GM19372 (cell line): Measurements from ENCODE around the gene BCAP31.
"Not testable (repeated sequence)": the region's sequence is repeated elsewhere in the genome, so short reads cannot be mapped to it uniquely, and the experiment has no call there.

Experiments used
- ATAC-seq: cut with Tn5 transposase; IDR thresholded peaks from one replicate; pipeline ENCODE4 v1.9.1; 2021; ENCODE audit warnings: mild to moderate bottlenecking, low read depth, moderate library complexity; ENCODE audit not compliant: unreplicated experiment

Gene BCAP31

DNA sequence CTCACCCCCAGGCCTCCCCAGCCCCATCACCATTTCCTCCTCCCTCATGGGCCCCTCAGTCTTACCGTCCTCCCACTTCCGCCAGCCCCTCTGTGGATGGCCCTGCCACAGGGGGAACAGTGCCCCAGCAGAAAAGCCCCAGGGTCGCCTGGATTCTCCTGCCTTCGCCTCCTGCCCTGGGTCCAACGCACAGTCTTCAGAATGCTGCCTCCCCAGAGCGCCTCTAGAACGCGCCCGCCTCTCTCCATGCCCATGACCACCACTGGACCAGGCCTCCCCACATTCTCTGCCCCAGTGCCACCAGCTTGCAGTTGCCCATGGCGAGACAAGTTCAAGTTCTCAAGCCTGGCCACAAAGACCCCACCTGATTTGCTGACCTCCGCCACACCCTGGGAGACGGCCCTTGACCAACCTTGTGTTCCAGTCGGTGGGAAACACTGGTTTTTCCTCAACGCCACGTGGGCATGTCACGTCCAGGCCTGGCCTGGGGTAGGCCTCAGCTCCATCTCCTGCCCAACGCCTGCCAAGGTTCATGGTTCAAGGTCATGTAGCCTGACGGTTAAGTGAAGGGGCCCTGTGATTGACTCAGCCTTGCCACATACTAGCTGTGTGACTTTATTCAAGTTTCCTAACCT lies 39.2 kb upstream of the BCAP31 start:
- no peak for ATAC-seq

DNA sequence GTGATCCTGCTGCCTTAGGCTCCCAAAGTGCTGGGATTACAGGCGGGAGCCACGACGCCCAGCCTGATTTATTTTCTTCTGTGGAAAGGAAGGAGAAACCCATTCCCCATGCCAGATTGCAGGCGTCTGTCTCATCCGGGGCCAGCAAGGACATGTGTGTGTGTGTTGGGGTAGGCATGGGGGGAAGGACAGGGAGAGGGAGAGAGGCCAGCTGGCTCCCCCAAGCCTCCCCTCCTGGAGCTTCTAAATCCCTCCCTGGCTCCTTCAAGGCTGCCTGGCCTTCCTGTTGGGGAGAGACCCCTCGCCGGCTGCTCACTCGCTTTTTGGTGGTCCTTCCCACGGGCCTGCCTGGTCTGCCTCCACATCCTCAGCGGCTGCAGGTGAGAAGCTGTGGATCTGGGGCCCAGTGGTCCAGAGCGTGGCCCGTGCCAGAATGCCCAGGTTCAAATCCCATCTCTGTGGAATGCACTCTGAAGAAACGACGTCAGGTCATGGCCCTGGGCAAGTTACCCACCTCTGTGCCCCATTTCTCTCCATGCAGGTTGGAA lies 38.5 kb upstream of the BCAP31 start:
- ATAC-seq, result no peak

DNA sequence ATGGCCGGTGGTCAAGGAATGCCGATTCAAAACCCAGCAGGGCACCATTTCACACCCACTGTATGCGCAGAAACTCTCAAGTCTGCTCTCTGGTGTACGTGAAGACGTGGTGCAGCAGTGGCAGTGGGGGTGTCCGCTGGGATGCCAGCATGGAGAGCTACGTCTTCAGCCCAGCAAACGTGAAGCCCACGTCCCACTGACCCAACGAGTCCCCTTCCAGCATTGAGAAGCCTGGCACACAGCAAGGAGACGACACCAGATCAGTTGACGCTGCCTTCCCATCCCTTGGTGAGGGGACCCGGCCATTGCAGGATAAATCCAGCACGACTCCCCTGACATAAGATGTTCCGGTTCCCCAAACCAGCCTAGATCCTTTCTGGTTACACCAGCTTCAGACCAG lies 37.7 kb upstream of the BCAP31 start:
- ATAC-seq, result no peak

DNA sequence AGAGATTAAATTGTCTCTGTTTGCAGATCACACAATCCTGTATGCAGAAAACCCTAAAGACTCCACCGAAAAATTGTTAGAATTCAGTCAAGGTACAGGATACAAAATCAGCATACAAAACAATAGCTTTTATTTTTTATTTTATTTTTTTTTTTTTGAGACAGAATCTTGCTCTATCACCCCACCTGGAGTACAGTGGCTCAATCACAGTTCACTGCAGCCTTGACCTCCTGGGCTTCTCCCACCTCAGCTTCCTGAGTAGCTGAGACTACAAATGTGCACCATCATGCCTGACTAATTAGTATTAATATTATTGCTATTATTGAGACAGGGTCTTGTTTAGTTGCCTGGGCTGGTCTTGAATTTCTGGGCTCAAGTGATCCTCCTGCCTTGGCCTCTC lies 30.9 kb upstream of the BCAP31 start:
- no peak for ATAC-seq

DNA sequence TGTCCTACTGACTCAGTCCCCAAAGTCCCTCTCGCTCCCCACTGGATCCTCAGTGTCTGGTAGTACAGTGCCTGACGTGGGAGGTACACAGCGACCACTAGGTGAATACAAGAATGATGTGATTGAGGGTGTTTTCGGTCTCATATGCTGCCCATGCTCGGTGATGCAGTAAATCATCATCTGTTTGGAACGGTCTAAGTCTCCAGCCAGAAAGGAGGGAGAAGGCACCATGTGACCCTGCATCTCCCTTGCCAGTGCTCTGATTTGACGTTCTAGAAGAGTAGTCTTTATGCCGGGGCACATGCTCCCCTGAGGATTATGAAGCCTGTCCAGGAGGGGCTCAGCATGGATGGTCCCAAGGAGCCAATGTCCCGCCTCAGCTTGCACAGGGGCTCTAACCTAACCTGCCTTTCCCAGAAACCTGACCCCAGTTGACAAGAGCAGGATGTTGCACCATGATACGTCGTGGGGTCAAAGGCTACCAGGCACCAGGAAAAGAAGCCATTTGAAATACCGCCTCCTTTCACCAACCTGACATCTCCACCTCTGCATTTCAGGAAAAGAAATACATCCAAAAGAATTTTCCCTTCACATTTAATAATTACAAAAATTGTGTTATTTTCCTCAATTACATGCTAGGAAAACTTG lies 26.1 kb upstream of the BCAP31 start:
- no peak for ATAC-seq

DNA sequence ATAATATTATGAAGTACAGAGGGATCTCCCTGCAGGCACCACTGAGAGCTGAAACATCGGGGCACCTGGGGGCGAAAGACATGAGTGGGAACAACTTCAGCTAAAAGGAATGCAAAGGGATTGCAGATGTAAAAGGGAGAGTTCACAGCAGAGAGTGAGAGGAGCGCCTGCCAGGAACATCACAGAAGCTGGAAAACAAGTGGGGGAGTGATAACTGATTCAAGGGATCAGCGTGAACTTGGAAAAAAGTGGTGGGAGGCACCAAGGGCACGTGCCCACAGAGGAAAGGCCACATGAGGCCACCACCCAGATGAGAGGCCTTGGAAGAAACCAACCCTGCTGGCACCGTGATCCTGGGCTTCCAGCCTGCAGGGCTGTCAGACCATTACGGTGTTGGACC lies 24.8 kb upstream of the BCAP31 start:
- not testable (repeated sequence) for ATAC-seq

DNA sequence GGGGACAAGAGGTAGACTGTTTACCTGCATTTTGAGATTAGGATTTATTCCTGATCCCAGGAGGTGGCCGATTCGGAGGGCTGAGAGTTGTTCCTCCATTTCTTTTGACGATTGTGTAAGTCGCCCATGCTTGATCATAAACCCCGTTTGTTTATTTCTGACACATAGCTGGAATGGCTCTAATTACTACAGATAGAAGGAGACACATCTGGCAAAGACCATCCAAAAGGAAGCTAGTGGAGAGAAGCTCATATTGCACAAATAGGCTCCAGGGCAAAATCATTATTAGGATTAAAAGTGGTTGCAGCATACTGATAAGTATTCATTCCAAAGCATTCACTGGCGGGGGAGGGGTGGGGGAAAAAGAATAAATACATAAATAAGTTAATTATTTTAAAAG lies 22.8 kb upstream of the BCAP31 start:
- ATAC-seq, result not testable (repeated sequence)

DNA sequence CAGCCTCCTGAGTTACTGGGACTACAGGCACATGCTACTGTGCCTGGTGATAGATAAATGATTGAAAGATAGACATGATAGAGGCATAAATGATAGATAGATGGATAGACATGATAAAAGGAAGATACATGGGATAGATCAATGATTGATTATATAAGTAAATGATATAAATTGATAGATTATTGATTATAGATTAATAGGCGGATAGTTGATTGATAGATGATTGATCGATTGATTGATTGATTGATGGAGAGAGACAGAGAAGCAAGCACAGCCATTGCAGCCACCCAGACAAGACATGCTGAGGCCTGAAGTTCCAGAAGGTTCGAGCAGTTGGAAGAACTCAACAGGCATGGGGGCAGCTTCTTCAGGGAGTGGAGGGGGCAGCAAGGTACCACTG lies 22.2 kb upstream of the BCAP31 start:
- no peak for ATAC-seq

DNA sequence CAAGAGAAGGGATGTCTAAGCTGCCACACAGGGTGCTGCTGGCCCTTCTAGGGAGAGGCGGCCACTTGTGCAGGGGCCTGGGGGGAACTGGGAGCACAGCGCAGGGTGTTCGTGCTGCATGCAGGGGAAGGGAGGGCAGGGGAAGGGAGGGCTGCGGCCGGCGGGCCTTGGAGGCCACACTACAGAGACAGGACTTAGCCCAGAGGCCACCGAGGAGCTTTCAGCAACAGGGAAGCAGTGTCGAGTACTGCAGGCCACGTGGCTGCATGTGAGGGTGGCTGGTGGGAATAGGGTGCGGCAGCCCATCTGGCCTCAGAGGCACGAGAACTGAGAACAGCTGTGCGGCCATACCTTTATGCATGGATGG lies 20.9 kb upstream of the BCAP31 start:
- ATAC-seq, result not testable (repeated sequence)

DNA sequence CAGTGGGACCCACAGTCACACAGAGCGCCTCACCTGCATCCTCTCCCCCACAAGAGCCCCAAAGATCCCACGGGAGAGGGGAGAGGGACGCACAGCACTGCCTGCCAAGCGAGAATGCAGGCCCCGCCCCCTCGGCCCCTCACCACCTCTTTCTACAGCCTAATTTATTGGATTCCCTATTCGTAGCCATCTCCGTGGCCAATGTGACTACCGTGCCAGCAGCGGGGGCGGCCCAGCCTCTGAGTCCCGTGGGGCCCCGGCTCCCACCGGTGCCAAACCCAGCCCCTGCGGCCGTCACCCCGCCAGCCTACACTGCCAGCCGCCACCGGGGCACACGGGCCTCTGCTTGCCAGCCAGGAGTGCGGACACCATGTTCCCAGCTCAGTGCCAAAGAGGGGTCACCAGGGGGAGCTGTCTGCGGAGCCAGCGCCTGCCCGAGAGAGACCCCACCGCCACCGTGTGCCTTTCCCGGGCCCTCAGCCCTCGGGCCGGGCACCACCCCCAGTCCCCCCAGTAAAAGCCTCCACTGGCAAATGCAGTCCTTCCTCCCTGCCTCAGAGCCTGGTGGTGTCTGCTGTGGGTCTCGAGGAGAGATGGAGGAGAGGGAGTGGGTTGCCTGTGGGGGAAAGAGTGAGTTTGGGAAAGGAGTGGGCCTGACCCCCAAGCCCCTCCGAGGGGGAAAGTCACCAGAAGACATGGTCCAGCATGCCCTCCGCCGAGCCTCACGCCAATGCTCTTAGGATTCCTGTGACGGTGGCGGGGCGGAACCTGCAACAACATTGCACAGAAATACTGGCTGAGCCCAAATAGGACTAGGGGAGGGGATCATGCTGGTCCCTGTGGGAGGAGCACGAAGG lies 20.3 kb upstream of the BCAP31 start:
- no peak for ATAC-seq

DNA sequence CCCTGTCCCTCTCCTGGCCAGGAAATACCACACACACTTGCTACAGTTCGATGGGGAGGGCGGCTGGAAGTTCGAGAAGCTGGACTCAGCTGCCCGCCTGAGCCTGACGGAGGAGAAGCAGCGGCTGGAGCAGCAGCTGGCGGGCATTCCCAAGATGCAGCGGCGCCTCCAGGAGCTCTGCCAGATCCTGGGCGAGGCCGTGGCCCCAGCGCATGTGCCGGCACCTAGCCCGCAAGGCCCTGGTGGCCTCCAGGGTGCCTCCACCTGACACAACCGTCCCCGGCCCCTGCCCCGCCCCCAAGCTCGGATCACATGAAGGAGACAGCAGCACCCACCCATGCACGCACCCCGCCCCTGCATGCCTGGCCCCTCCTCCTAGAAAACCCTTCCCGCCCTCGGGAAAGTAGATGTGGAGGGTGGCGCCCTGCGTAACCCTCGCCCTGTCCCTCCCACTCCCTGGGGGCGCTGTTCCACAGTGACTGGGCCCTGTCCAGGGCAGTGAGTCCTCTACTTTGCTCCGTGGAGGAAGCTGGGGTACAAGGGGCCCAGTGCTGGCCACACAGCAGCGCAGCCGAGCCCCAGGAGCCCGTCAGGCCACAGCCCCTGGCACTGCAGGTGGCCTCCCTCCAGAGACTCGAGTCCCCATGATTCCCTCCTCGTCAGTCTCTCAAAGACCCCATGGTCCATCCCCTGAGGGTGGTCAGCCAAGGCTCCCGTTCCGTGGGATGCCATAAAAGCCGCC lies 19.5 kb upstream of the BCAP31 start:
- ATAC-seq, result not testable (repeated sequence)

DNA sequence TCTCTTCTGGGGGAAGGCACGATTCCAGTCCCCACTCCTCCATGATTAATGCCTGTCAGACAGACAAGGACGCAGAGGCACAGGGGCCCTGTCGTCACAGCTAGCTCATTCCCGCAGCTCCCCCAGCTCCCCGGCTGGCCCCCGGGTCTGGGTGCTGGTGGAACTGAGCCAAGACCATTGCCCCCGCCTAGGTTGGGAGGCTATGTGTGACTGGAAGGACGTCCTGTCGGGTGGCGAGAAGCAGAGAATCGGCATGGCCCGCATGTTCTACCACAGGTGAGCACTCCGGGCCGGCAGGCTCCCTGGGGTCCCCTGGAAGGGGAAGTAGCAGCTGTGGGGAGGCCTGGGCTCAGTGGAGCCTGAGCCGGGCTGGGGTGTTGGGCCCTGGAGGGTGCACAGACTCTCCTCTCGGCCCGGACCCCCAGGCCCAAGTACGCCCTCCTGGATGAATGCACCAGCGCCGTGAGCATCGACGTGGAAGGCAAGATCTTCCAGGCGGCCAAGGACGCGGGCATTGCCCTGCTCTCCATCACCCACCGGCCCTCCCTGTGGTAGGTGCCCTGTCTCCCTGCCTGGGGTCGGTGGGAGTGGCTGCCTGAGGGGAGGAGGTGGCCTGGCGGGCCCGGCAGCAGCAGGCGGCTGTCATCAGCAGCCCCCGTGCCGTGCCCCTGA lies 18.7 kb upstream of the BCAP31 start:
- ATAC-seq, result not testable (repeated sequence)

DNA sequence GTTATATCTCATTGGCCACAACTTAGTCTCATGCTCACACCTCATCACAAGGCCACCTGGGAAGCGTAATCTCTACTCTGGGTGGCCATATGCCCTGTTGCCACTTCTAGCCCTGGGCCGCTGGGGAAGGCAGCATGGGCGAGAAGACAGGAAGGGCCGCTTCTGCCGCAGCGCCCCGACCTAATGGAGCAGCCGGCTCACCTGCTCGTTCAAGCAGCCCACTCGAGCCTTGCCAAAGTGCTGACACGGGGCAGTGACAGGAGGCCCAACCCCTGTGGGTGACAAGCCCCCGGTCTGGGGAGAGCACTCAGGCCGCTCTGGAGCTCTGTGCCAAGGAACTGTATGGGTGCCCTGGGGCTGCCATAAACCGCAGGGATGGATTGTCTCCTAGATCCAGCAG lies 17.9 kb upstream of the BCAP31 start:
- not testable (repeated sequence) for ATAC-seq

DNA sequence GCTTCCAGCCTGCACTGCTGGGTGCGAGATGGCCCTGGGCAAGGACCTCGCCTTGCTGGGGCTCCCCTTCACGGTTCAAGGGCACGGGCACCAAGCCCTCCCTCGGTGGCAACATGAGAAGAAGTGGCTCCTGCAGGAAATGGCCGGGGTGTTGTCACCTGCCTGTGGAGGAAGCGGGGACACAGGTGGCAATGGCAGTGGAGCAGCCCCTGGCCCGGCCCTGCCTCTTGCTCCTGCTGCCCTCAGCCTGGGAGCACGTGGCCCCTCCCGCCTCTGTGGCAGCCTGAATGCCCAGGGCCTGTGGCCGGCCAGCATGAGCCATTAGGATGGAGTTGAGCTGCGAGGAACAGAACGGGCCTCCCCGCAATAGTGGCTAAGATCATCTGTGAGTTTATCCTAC lies 17.3 kb upstream of the BCAP31 start:
- no peak for ATAC-seq

DNA sequence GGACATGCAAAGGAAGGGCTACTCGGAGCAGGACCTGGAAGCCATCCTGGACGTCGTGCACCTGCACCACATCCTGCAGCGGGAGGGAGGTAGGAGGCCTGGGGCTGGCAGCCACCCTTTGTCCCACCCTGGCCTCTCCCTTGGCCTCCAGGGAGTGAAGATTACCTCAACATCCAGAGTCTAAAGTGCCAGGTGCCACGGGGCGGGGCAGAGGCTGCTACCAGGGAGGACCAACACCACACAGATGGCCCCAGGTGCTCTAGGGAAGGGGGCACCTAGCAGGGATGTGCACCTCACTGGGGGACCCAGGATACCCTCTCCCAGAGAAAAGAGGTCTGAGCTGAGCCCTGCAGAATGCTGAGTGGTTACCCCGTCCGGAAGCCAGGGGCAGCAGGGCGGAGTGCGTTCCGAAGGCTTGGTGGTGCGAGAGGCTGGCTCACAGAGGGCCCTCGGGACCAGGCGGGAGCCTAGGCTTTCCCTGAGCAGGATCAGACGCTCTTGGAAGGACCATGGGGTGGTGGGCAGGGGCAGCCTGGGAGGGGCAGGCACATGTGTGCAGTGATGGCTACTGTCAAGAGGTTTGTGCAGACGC lies 16.5 kb upstream of the BCAP31 start:
- no peak for ATAC-seq

DNA sequence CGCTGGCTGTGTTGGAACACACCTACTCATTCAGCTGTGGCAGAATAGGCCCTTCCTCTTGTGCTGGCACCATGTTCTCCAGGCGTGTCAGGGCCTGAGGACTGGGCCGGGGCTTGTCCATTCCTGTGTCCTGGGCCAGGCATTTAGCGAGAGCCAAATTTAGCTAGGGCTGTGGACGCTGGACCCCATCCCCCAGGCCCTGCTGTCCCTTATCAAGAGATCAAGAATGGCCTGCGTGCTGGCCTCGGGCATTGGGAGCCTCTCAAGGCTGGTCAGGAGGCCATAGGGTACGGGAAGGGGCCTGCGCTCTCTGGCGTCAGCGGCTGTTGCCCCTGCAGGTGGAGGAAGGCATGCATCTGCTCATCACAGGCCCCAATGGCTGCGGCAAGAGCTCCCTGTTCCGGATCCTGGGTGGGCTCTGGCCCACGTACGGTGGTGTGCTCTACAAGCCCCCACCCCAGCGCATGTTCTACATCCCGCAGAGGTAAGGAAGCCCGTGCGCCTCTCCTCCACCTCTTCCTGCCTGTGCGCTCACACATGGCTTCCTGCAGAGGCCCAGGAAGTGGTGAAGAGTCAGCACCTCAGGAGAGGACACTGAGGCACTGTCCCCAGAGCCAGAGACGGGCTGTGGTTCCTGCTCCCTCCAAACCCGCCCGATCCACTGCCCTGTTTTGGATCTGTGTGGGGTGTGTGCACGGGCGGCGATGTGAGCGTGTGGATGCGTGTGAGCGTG lies 15.7 kb upstream of the BCAP31 start:
- ATAC-seq, result no peak

DNA sequence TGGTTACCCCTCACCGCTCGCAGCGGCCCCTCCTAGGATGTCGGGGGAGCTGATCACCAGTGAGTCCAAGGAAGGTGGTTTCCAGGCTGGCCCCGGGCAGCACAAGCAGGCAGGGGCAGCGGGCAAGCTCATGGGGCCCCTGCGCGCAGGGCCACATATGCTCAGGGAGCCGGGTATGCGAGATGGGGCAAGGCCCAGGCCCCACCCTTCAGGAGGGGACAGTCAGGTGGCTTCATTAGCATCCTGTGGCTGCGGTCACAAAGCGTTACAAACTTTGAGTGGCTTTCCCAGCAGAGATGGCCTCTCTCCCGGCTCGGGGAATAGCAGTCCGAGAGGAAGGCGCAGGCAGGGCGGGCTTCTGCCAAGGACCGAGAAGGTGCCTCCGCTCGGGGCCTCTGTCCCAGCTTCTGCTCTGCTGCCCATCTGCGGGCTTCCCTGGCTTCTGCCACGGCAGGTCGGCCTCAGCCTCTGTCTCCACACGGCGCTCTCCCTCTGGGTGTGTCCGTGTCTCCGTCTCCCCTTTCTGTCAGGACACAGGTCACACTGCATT lies 13.9 kb upstream of the BCAP31 start:
- ATAC-seq, result no peak

DNA sequence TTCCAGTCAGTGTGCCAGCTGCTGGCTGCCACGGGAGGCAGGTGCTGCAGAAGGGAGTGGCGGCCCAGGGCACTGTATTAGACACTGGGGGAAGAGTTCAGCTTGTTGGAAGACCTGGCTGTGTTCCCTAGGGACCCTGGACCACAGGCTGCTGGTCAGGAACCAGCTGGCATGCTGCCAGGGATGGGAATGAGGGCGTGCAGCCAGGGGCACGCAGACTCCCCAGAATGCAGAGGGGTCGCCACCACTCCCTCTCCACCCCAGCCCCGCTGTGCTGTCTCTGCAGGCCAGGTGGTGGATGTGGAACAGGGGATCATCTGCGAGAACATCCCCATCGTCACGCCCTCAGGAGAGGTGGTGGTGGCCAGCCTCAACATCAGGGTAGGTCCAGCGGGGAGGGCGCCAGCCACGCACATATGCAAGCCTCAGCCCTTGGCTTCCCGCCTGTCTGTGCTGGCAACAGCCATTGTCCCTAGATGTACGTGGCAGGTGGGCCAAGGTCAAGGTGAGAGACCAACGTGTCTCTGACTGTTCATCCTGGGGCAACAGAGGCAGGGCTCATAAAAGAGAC lies 12.8 kb upstream of the BCAP31 start:
- ATAC-seq, result no peak
